Measurements from ENCODE around the gene LGR5. TPM values are rescaled to one million over a fixed set of nuclear protein-coding genes. Genes with fewer than 3 reads are reported as not detected.
A peak's percentile ranks its signal among the peaks of the same experiment; 100 is the strongest.

LGR5 gene, protein sequence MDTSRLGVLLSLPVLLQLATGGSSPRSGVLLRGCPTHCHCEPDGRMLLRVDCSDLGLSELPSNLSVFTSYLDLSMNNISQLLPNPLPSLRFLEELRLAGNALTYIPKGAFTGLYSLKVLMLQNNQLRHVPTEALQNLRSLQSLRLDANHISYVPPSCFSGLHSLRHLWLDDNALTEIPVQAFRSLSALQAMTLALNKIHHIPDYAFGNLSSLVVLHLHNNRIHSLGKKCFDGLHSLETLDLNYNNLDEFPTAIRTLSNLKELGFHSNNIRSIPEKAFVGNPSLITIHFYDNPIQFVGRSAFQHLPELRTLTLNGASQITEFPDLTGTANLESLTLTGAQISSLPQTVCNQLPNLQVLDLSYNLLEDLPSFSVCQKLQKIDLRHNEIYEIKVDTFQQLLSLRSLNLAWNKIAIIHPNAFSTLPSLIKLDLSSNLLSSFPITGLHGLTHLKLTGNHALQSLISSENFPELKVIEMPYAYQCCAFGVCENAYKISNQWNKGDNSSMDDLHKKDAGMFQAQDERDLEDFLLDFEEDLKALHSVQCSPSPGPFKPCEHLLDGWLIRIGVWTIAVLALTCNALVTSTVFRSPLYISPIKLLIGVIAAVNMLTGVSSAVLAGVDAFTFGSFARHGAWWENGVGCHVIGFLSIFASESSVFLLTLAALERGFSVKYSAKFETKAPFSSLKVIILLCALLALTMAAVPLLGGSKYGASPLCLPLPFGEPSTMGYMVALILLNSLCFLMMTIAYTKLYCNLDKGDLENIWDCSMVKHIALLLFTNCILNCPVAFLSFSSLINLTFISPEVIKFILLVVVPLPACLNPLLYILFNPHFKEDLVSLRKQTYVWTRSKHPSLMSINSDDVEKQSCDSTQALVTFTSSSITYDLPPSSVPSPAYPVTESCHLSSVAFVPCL
- total RNA-seq, result 1 to 10 TPM; 1.5 to 6.7 (median 4.4) TPM
- long read RNA-seq, donor 1, full-length matches to known transcripts, result 1 of 2 reads
- long read RNA-seq, donor 1, partial matches to known transcripts, result 1 of 2 reads
- long read RNA-seq, donor 1, other reads (novel, unspliced or antisense), result 0 of 2 reads
- long read RNA-seq, donor 2, partial matches to known transcripts, result 3 of 4 reads
- long read RNA-seq, donor 2, other reads (novel, unspliced or antisense), result 1 of 4 reads

DNA sequence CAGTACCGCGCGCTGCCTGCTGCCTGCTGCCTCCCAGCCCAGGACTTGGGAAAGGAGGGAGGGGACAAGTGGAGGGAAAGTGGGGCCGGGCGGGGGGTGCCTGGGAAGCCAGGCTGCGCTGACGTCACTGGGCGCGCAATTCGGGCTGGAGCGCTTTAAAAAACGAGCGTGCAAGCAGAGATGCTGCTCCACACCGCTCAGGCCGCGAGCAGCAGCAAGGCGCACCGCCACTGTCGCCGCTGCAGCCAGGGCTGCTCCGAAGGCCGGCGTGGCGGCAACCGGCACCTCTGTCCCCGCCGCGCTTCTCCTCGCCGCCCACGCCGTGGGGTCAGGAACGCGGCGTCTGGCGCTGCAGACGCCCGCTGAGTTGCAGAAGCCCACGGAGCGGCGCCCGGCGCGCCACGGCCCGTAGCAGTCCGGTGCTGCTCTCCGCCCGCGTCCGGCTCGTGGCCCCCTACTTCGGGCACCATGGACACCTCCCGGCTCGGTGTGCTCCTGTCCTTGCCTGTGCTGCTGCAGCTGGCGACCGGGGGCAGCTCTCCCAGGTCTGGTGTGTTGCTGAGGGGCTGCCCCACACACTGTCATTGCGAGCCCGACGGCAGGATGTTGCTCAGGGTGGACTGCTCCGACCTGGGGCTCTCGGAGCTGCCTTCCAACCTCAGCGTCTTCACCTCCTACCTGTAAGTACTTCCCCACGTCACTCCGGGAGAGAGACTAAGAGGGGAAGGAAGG, at the start of gene LGR5:
Gene LGR5 (plus strand): TSS at position 186 of the 732 bp plus-strand sequence. CDS start 283 bp downstream, at position 469.
- DNase-seq, result peak; percentile 24 to 64 (median 55)
- TF ChIP-seq, protein P1, sequence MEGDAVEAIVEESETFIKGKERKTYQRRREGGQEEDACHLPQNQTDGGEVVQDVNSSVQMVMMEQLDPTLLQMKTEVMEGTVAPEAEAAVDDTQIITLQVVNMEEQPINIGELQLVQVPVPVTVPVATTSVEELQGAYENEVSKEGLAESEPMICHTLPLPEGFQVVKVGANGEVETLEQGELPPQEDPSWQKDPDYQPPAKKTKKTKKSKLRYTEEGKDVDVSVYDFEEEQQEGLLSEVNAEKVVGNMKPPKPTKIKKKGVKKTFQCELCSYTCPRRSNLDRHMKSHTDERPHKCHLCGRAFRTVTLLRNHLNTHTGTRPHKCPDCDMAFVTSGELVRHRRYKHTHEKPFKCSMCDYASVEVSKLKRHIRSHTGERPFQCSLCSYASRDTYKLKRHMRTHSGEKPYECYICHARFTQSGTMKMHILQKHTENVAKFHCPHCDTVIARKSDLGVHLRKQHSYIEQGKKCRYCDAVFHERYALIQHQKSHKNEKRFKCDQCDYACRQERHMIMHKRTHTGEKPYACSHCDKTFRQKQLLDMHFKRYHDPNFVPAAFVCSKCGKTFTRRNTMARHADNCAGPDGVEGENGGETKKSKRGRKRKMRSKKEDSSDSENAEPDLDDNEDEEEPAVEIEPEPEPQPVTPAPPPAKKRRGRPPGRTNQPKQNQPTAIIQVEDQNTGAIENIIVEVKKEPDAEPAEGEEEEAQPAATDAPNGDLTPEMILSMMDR (IDR thresholded peaks at IDR 0.05), result no peak
- H3K9me3 ChIP-seq, result peaks cover 19% of the 10 kb centered on the region
- ATAC-seq, result peak; percentile 76
- H3K4me1 ChIP-seq (ENCODE audit: low read depth), result peaks cover 7% of the 10 kb centered on the region
- no peak within 1 kb of the TSS for H3K4me3 ChIP-seq
- intact Hi-C loops (cut with DNase I, micrococcal nuclease), result no loop called here
- H3K36me3 ChIP-seq (ENCODE audit: low read depth), result no peaks in the 10 kb centered on the region

DNA sequence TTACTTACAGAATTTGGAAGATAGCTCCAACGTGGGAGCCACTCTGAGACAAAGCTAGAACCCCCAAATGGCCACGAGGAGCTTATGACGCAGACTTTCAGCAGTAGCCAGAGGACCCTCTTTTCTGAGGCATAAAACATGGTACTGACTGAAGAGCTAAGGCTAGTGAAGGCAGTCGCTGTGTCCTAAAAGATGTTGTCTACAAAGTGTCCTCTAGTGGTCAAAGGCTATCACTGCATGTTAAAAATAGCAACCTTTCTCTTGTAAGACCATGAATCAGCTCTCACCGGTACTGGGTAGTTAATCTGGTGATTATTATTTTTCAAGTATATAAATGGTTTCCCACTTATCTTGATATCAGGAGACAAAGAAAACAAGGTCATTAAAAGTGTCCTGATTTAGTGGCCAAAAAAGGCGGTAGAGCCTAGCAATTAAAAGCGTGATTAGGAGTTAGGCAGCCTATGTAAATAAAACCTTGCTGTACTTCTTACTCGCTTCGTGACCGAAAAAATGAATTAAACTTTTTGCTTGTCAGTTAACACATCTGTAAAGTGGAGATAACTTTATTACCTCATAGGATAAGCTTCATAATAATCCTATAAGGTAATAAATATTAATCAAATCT, 47.0 kb upstream of the LGR5 start:
- no peaks in the 10 kb centered on the region for H3K4me1 ChIP-seq (ENCODE audit: low read depth)
- intact Hi-C loops (cut with DNase I, micrococcal nuclease), result no loop called here
- TF ChIP-seq, protein P1 (IDR thresholded peaks at IDR 0.05), result peak; percentile 66
- DNase-seq (peak in 1 of 3 donors; percentile 34), ATAC-seq (peak; percentile 94)
- no peaks in the 10 kb centered on the region for H3K9me3 ChIP-seq
- H3K36me3 ChIP-seq (ENCODE audit: low read depth), result no peaks in the 10 kb centered on the region
- no peak overlapping the region for H3K4me3 ChIP-seq

DNA sequence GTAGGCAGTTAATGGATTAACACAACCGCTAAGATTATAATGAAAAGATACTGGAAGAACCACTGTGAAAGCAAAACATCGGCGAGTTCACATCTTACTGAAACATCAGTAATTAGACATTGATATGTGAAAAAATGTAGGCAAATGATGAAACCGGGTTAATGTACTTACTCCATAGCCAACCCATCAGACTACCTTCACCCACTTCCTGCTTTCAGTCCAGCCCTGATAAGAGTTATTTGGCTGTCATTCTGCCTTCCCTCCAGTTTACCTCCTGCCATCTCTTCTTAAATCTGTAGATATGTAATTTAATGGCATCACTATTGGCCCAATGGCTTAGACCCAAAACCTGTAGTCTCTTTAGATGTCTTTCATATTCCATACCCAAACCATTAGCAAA, 46.0 kb upstream of the LGR5 start:
- Histone ChIP-seq H3K4me1 (ENCODE audit: low read depth) (no peaks in the 10 kb centered on the region), H3K36me3 (ENCODE audit: low read depth) (no peaks in the 10 kb centered on the region), H3K4me3 (no peak overlapping the region), H3K9me3 (no peaks in the 10 kb centered on the region)
- no peak for ATAC-seq
- intact Hi-C loops (cut with DNase I, micrococcal nuclease), result no loop called here
- TF ChIP-seq, protein P1 (IDR thresholded peaks at IDR 0.05), result no peak
- DNase-seq, result no peak

DNA sequence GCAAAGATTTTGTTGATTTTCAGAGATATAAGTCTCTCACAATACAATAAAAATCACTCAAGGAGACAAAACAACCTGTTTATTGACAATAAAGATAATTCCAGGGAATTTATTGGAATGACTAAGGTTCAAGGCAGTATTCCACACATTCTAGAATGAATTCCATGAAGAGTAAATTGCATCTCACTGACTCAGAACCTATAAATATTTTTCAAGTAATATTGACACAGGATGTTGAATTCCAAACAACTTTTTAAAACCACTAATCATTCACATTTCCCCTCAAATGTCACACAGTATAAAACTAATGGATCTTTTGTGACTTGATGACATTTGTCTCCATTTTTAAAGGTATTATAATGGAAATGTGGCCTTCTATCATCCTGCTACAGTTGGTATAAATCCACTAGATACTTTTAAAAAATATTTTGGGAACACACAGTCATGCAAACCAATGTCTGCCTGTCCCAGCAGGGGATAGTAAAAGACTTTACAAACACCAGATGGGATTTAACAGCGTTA, 42.1 kb upstream of the LGR5 start:
- DNase-seq (no peak), ATAC-seq (no peak)
- no peaks in the 10 kb centered on the region for H3K36me3 ChIP-seq (ENCODE audit: low read depth)
- TF ChIP-seq, protein P1 (IDR thresholded peaks at IDR 0.05), result no peak
- intact Hi-C loops (cut with DNase I, micrococcal nuclease), result no loop called here
- no peaks in the 10 kb centered on the region for H3K9me3 ChIP-seq
- H3K4me3 ChIP-seq, result no peak overlapping the region
- H3K4me1 ChIP-seq (ENCODE audit: low read depth), result no peaks in the 10 kb centered on the region
